IgD-negative memory B cell (primary cell): ENCODE data around the gene GJB4. TPM values are rescaled to one million over a fixed set of nuclear protein-coding genes. Genes with fewer than 3 reads are reported as not detected.
"Not testable (repeated sequence)": the region's sequence is repeated elsewhere in the genome, so short reads cannot be mapped to it uniquely, and the experiment has no call there.

ENCODE experiments used
- H3K27ac Mint-ChIP-seq, 3 donors: one replicate each; pipeline ENCODE4 v1.8.0; 2020 to 2022; ENCODE audit warnings: mild to moderate bottlenecking in 3 of 3, mixed read lengths in 3 of 3, moderate library complexity in 1 of 3
- H3K27me3 Mint-ChIP-seq: one replicate; pipeline ENCODE4 v1.8.0; 2021; ENCODE audit warnings: mixed read lengths
- H3K36me3 Mint-ChIP-seq: one replicate; pipeline ENCODE4 v1.8.0; 2020; ENCODE audit warnings: mild to moderate bottlenecking, mixed read lengths
- H3K4me1 Mint-ChIP-seq, 3 donors: one replicate each; pipeline ENCODE4 v1.8.0; 2020 to 2022; ENCODE audit warnings: mixed read lengths in 3 of 3, mild to moderate bottlenecking in 1 of 3
- H3K4me3 Mint-ChIP-seq, 4 donors: one replicate each; pipeline ENCODE4 v1.8.0; 2020 to 2022; ENCODE audit warnings: mild to moderate bottlenecking in 4 of 4, mixed read lengths in 4 of 4, moderate library complexity in 3 of 4
- H3K9me3 Mint-ChIP-seq, 3 donors: one replicate each; pipeline ENCODE4 v1.8.0; 2020 to 2021; ENCODE audit warnings: mixed read lengths in 3 of 3, mild to moderate bottlenecking in 1 of 3
- polyA plus RNA-seq: library from polyadenylated mRNA; unstranded; fragments of 300-500 nt; fragmentation: Illumina TruSeq; gene quantifications from one replicate; pipeline ENCODE4 v1.2.3, GENCODE V29; 2021

Gene GJB4
- polyA plus RNA-seq: not detected

DNA sequence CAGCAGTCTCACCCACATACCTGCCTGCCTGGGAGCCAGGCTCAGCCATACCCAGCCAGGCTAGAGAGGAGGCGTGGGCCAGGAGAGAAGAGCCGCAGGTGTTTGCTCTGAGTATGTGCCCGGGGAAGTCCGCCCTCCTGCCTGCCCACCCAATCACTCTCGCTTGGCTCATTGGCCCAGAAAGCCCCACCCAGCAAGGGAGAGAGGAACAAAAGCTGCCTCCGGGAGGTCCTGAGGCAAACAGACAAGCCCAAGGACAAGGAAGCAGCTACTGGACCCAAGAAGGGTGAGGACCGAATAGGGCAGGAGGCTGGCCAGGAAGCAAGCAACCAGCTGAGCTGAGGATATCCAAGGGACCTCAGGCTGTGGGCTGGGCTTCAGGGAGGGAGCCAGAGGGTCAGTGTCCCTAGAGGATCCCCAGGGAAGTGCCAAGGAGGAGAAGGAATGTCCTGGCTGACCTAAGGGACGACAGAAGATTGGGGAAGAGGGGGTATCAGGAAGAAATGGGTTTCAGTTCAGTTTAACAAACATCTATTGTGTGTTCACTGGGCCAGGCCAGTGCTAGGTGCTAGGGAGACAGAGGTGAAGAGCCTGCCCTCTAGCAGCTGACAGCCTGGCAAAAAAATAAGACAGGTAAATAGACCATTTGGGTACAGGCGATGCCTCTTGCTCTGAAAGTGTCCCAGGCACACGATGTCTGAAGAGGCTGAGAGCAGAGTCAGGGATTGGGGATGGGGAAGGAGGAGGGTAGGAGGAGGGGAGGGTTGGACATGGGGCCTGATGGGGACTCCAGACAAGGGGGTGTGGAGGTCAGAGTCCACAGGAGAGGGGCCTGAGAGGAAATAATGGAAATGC lies at the start of gene GJB4:
GJB4 (plus strand) TSS at position 238 of the 855 bp plus-strand sequence. CDS start 1,515 bp downstream, outside the sequence.
- no peaks in the 10 kb centered on the region for H3K36me3 Mint-ChIP-seq
- no peak within 1 kb of the TSS for H3K4me3 Mint-ChIP-seq
- H3K27ac Mint-ChIP-seq: no peak within 1 kb of the TSS
- peaks cover 0 to 1% (median 0%) of the 10 kb centered on the region in 3 donors for H3K4me1 Mint-ChIP-seq
- peaks cover 2% of the 10 kb centered on the region for H3K27me3 Mint-ChIP-seq
- no peaks in the 10 kb centered on the region for H3K9me3 Mint-ChIP-seq

DNA sequence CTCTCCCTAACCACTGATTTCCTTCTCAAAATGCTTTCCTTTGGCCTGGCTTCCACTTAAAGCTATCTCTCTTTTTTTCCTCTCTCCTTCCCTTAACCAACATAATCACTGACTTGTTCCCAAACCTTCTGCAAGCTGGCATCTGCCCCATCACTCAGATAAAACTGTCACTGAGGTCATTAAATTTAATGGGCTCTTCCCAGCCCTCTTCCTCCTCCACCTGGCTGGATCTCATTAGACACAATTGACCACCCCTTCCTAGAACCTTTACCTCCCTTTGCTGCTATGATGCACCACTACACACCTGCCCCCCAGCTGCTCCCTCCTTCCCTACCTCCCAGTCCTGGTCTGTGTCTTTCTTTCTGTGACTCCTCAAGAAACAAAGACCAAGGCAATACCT lies 48.7 kb upstream of the GJB4 start:
- Mint-ChIP-seq H3K36me3 (no peaks in the 10 kb centered on the region), H3K4me3 (no peak overlapping the region), H3K9me3 (peaks cover 0 to 3% (median 0%) of the 10 kb centered on the region in 3 donors), H3K4me1 (no peaks in the 10 kb centered on the region), H3K27me3 (peaks cover 4% of the 10 kb centered on the region), H3K27ac (no peak overlapping the region)

DNA sequence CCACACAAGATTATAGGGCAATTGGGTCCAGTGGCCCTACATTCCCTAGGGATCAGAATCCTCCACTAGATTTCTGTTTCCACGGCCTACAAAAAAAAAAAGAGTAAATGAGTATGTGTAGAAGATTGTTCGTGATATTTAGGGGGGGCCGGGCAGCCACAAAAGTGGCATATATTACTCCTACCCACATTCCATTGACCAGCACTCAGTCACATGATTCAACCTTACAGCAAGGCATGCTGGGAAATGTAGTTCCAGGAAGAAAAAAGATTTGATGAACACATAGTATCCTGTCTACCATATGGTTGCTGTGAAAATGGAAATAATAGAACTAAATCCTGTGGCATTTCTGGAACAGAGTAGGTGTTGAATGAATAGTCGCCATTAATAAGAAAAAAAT lies 48.1 kb upstream of the GJB4 start:
- peaks cover 0 to 3% (median 0%) of the 10 kb centered on the region in 3 donors for H3K9me3 Mint-ChIP-seq
- no peak overlapping the region for H3K27ac Mint-ChIP-seq
- peaks cover 1% of the 10 kb centered on the region for H3K27me3 Mint-ChIP-seq
- no peaks in the 10 kb centered on the region for H3K4me1 Mint-ChIP-seq
- no peaks in the 10 kb centered on the region for H3K36me3 Mint-ChIP-seq
- no peak overlapping the region for H3K4me3 Mint-ChIP-seq

- no peak overlapping the region for H3K4me3 Mint-ChIP-seq
- H3K36me3 Mint-ChIP-seq: no peaks in the 10 kb centered on the region
- no peaks in the 10 kb centered on the region for H3K4me1 Mint-ChIP-seq
- H3K9me3 Mint-ChIP-seq: peaks cover 0 to 6% (median 0%) of the 10 kb centered on the region in 3 donors
- peaks cover 1% of the 10 kb centered on the region for H3K27me3 Mint-ChIP-seq
- H3K27ac Mint-ChIP-seq: no peak overlapping the region
Observed at GRCh38 chr1:34712007-34712688, 47.4 kb upstream of the GJB4 start.

- Mint-ChIP-seq H3K36me3 (no peaks in the 10 kb centered on the region), H3K27ac (no peak overlapping the region), H3K4me1 (no peaks in the 10 kb centered on the region), H3K27me3 (peaks cover 6% of the 10 kb centered on the region), H3K9me3 (peaks cover 0 to 6% (median 0%) of the 10 kb centered on the region in 3 donors), H3K4me3 (no peak overlapping the region)
Observed at GRCh38 chr1:34713443-34713842, 46.1 kb upstream of the GJB4 start.

DNA sequence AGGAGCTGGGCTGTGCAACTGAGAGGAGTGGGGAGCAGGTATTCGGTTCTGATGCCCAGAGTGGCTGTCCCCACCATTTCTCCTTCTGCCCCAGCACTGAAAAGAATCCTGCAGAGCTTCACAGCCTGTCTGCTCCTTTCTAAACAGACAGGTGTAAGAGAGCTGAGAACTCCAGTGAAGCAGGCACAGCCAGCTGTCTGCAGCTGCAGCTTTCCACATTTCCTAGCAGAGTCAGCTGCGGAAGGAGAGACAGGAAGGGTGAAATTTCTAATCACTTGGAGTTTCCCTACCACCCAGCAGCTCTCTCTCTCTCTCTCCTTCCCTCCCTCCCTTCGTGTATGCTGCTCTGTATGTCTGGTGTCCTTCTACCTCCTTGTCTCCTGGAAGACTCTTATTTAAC lies 45.2 kb upstream of the GJB4 start:
- H3K27ac Mint-ChIP-seq: no peak overlapping the region
- H3K9me3 Mint-ChIP-seq: peaks cover 0 to 6% (median 0%) of the 10 kb centered on the region in 3 donors
- no peaks in the 10 kb centered on the region for H3K4me1 Mint-ChIP-seq
- no peak overlapping the region for H3K4me3 Mint-ChIP-seq
- H3K27me3 Mint-ChIP-seq: peaks cover 6% of the 10 kb centered on the region
- H3K36me3 Mint-ChIP-seq: no peaks in the 10 kb centered on the region

GRCh38 chr1:34715139-34715538 lies 44.4 kb upstream of the GJB4 start:
- H3K27me3 Mint-ChIP-seq: peaks cover 11% of the 10 kb centered on the region
- H3K9me3 Mint-ChIP-seq: peaks cover 0 to 3% (median 0%) of the 10 kb centered on the region in 3 donors
- H3K27ac Mint-ChIP-seq: no peak overlapping the region
- H3K4me1 Mint-ChIP-seq: no peaks in the 10 kb centered on the region
- no peaks in the 10 kb centered on the region for H3K36me3 Mint-ChIP-seq
- no peak overlapping the region for H3K4me3 Mint-ChIP-seq

GRCh38 chr1:34721241-34721640 lies 38.3 kb upstream of the GJB4 start:
- H3K4me3 Mint-ChIP-seq: no peak overlapping the region
- H3K4me1 Mint-ChIP-seq: no peaks in the 10 kb centered on the region
- H3K27me3 Mint-ChIP-seq: peaks cover 18% of the 10 kb centered on the region
- H3K27ac Mint-ChIP-seq: no peak overlapping the region
- peaks cover 0 to 3% (median 0%) of the 10 kb centered on the region in 3 donors for H3K9me3 Mint-ChIP-seq
- no peaks in the 10 kb centered on the region for H3K36me3 Mint-ChIP-seq

- Mint-ChIP-seq H3K4me1 (no peaks in the 10 kb centered on the region), H3K4me3 (peak overlapping the region in 1 of 4 donors; percentile 3), H3K27ac (no peak overlapping the region), H3K27me3 (peaks cover 20% of the 10 kb centered on the region), H3K9me3 (peaks cover 0 to 3% (median 0%) of the 10 kb centered on the region in 3 donors), H3K36me3 (no peaks in the 10 kb centered on the region)
Observed at GRCh38 chr1:34721646-34722355, 37.7 kb upstream of the GJB4 start.

DNA sequence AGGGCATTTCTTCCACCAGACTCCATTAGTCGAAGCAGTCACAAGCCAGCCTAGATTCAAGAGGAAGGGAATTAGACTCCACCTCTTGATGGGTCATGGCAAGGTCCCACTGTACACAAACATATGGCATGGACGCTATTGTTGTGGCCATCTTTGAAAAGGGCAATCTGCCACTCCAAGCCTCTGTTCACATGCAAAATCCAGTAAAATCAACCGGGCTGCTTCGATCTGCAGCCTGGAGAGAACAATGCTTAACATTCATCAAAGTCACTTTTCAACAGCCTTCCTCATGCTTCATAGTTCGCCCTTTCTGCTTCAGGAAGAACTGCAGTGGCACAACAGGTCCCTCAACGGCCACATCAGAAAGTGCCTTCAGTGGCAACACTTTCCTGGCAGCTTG lies 32.7 kb upstream of the GJB4 start:
- H3K27me3 Mint-ChIP-seq: peaks cover 14% of the 10 kb centered on the region
- no peaks in the 10 kb centered on the region for H3K36me3 Mint-ChIP-seq
- no peaks in the 10 kb centered on the region for H3K9me3 Mint-ChIP-seq
- no peak overlapping the region for H3K27ac Mint-ChIP-seq
- no peaks in the 10 kb centered on the region for H3K4me1 Mint-ChIP-seq
- no peak overlapping the region for H3K4me3 Mint-ChIP-seq

GRCh38 chr1:34730485-34730884 lies 29.1 kb upstream of the GJB4 start:
- Mint-ChIP-seq H3K27me3 (peaks cover 13% of the 10 kb centered on the region), H3K27ac (peak overlapping the region in 1 of 3 donors; percentile 4), H3K36me3 (no peaks in the 10 kb centered on the region), H3K9me3 (no peaks in the 10 kb centered on the region), H3K4me3 (no peak overlapping the region), H3K4me1 (no peaks in the 10 kb centered on the region)

DNA sequence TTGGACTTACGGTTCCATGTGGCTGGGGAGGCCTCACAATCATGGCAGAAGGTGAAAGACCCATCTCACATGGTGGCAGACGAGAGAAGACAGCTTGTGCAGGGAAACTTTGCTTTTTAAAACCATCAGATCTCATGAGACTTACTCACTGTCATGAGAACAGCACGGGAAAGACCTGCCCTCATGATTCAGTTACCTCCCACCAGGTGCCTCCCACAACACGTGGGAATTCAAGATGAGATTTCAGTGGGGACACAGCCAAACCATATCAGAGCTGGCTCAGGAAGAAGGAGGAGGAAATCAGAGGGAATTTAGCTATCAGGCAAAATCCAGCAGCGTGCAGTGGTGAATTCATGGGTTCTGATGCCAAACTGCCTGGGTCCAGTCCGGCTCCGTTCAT lies 26.7 kb upstream of the GJB4 start:
- H3K36me3 Mint-ChIP-seq, H3K27me3 Mint-ChIP-seq, H3K4me1 Mint-ChIP-seq, H3K9me3 Mint-ChIP-seq, H3K27ac Mint-ChIP-seq, H3K4me3 Mint-ChIP-seq: not testable (repeated sequence)

DNA sequence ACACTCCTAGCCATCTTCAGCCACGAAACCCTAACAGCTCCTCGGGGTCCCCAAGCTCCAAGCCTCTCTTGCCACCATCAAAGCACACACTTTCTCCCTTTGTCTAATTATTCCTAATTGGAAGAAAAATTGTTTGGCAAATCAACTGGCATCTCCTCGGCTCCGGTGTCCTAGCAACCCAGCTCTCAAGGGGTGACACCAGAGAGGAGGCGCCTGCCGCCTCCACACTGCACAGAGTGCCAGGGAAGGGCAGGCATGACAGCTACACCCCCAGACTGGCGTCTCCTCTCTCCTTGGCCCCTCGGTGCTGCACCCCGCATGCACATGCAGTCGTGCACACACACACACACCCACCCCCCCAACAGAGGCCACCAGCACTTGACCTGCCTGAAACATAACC lies 22.8 kb upstream of the GJB4 start:
- H3K36me3 Mint-ChIP-seq: no peaks in the 10 kb centered on the region
- peaks cover 5% of the 10 kb centered on the region for H3K27me3 Mint-ChIP-seq
- H3K4me1 Mint-ChIP-seq: no peaks in the 10 kb centered on the region
- H3K9me3 Mint-ChIP-seq: no peaks in the 10 kb centered on the region
- H3K27ac Mint-ChIP-seq: no peak overlapping the region
- no peak overlapping the region for H3K4me3 Mint-ChIP-seq

- H3K4me3 Mint-ChIP-seq, H3K27ac Mint-ChIP-seq, H3K4me1 Mint-ChIP-seq, H3K27me3 Mint-ChIP-seq, H3K9me3 Mint-ChIP-seq, H3K36me3 Mint-ChIP-seq: not testable (repeated sequence)
Observed at GRCh38 chr1:34737236-34737635, 22.3 kb upstream of the GJB4 start.

DNA sequence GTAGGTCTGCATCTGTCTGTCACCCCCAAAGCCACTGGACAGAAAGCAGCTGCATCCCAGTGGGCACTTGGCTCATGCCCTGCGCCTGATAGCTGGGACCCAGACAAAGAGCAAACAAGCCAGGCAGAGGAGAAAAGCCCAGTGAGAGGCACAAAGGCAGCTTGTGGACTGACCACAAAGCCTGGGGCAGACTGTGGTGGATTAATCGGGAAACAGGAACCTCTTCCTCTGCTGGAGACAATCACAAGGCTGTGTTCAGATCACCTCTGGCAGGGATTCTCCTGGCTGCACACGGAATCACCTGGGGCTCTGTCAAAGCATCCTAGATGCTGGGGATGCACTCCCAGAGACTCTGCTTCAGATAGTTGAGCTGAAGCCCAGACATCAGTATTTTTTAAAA lies 19.9 kb upstream of the GJB4 start:
- Mint-ChIP-seq H3K4me3 (no peak overlapping the region), H3K9me3 (no peaks in the 10 kb centered on the region), H3K4me1 (peaks cover 0 to 4% (median 0%) of the 10 kb centered on the region in 3 donors), H3K36me3 (no peaks in the 10 kb centered on the region), H3K27ac (no peak overlapping the region), H3K27me3 (peaks cover 2% of the 10 kb centered on the region)
